Myocyte (in vitro differentiated cells): ENCODE measurements around the gene GALNT17. TPM values are rescaled to one million over a fixed set of nuclear protein-coding genes. Genes with fewer than 3 reads are reported as not detected.
"Not testable (repeated sequence)": the region's sequence is repeated elsewhere in the genome, so short reads cannot be mapped to it uniquely, and the experiment has no call there.

ENCODE experiments used
- DNase-seq: peaks from one replicate; pipeline ENCODE4 v3.0.0-alpha.2; 2012; ENCODE audit warnings: low read depth
- total RNA-seq: library from RNA; depleted of rRNA; stranded (reverse); fragments of >200 nt; gene quantifications from 2 replicates; pipeline ENCODE4 v1.2.3, GENCODE V29; 2014

The GALNT17 gene
- total RNA-seq, 1 donor from 2014 or later, result 3.5 TPM

DNA sequence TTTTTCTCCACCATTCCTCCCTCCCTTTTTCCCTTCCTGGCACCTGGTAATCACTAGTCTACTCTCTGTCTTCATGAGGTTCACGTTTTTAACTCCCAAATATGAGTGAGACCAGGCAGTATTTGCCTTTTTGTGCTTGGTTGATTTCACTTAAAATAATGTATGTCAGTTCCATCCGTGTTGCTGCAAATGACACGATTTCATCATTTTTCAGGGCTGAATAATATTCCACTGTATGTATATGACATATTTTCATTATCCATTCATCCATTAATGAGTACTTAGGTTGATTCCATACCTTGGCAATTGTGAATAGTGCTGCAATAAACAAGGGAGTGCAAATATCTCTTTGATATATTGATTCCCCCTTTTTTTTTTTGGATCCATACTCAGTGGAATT lies 25.8 kb downstream of the GALNT17 start:
- no peak for DNase-seq

DNA sequence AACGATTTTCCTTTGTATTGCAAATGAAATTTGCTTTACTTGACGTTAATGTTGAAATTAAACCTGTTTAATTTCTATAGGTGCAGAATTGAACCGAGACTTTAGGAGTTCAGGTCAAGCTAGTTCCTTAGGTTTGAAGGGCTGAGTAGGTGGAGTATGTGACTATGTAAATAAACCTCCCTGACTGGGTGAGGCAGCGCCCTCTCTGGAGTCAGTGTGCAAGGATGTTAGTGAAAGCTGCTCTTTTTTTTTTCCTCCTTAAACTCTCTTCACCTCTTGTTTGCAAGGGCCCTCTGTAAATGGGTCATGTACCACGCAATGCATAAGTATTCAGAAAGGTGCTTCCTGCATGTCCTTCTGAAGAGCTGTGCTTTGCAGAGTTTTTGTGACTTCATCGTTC lies 33.8 kb downstream of the GALNT17 start:
- no peak for DNase-seq

DNA sequence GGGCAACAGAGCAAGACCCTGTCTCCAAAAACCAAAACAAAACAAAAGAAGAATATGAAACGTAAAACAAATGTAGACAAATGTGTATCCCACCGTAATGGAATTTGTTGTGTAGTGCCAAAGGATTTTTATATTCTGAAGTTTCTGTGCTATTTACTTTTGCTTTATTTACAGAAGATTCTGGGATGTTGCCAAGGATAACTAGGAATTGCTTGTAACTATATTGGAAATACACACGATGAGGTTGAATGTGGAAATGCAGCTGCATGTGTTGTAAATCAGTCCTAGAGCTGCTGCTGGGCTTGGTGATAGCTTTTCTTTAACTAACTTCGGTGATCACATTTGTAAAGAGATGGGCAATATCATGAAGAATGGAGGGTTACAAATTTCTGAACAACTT lies 39.5 kb downstream of the GALNT17 start:
- no peak for DNase-seq

DNA sequence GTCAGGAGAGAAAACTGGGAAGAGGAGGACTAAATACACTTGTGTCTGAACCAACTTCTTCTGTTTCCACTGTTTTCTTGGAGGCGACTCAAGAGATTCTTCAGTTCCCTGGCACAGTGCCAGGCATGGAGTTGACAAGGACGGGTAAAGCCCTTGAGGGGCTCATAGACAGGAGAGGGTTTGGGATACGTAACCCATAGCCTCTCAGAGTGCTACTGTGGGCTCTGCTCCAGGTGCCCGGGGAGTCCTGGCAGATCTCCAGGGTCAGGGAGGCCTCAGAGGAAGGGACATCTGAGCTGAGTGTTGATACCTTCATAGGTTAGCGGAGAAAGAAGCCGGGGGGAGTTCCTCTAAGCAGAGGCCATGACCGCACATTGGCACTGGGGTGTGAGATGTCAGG lies 42.0 kb downstream of the GALNT17 start:
- peak; percentile 2 for DNase-seq

DNA sequence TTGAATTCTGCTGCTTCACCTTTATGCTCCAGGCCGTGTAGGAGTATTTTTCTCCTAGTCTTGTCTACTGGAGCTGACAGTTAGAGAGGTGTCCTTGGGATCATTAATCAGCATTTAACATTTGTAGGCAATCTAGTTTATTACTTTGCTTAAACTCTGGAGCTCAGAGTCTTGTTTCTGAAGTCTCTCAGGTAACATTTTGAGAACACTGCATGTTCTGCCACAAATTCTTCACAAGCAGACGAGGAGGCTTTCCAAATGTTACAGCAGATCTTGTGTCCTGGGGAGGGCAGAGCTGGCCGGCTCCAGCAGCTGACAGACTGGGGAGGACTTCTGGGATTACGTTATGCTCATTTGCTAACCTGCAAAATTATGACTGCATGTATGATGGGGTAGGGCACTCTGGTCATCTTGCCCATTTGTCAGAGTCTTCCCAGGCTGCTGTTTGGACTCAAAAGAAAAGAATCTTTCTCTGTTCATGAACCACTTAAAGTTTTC lies 50.5 kb downstream of the GALNT17 start:
- DNase-seq, result no peak

DNA sequence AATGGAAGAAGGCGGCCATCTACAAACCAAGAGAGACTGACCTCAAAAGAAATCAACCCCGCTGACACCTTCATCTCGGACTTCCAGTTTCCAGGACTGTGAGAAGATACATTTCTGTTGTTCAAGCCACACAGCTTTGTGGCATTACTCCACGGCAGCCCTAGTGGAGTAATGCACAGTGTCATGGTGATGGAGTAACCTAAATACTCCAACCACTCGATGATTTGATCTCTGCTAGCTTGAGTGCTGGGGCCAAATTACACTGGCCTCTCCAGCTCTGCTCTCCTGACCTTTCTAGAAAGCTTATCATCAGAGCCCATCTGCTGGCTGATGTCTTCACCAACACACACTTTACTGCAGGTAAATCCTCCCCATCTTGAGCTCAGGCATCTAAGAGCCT lies 52.2 kb downstream of the GALNT17 start:
- no peak for DNase-seq

DNA sequence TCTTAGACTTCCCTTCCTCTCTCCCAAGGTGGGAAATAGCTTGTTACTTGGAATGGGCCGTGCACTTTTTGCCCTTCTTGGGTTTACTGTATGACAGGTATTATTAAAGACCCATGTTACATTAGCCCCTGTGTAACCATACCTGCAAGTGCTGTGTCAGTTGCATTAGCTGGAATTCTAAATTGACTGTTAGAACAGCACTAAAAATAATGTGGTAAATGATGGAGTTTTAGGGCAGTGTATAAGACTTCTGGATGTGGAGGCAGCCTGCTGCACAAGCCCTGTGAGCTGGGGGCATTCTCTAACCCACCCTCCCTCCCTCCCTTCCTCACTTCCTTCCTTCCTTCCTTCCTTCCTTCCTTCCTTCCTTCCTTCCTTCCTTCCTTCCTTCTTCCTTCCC lies 52.7 kb downstream of the GALNT17 start:
- DNase-seq, result no peak

DNA sequence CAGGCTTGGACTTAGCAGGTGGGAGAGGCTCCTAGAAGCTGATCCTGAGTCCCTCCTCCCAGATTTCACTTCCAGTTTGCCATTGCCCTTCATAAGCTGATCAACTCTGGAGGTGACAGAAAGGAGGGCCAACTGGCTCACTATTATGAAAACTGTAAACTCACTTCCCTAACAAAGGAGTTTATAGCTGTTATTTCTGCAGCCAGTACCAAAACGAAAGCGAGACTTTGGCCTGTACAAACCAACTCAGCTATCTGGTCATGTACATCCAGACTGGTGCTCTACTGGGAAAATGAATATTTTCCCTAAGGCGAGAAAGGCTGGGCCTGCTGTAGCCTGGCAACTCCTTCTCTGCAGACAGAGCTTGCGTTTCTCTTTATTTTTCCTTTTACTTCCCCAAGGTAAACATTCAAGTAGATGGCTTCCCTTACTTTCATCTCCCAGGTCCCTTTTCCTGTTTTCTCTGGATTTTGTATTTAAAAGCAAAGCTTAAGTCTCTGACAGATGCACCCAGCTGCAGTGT lies 54.7 kb downstream of the GALNT17 start:
- DNase-seq, result no peak

DNA sequence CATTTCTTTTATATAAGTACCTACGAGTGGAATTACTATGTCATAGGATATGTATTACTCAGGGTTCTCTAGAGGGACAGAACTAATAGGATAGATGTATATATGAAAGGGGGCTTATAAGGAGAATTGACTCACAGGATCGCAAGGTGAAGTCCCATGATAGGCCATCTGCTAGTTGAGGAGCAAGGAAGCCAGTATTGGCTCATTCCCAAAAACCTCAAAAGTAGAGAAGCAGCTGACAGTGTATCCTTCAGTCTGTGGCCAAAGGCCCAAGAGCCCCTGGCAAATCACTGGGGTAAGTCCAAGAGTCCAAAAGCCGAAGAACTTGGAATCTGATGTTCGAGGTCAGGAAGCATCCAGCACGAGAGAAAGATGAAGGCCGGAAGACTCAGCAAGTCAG lies 59.8 kb downstream of the GALNT17 start:
- DNase-seq, result no peak

DNA sequence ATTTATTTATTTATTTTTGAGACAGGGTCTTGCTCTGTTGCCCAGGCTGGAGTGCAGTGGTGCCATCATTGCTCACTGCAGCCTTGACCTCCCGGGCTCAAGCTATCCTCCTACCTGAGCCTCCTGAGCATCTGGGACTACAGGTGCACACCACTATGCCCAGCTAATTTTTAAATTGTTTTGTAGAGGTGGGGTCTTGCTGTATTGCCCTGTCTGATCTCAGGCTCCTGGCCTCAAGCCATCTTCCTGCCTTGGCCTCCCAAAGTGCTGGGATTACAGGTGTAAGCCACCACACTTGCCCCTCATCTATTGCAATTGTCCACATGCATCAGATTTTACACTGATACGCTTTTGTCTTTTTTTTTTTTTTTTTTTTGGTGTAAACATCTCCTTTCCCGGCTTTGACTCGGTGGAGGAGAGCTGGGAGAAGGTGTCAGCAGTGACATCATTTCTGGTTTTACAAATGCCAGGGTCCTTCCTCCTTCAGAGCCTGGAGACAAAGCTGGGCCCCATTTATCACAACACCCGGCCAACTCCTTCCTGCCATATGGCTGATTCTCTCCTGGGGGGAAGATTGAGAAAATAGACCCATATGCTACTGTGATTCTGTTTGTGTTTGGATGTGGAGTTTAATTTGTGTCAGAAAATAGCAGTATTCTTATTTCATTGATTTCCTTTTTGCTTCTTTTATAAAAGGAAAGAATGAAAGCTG lies 61.3 kb downstream of the GALNT17 start:
- DNase-seq, result no peak

DNA sequence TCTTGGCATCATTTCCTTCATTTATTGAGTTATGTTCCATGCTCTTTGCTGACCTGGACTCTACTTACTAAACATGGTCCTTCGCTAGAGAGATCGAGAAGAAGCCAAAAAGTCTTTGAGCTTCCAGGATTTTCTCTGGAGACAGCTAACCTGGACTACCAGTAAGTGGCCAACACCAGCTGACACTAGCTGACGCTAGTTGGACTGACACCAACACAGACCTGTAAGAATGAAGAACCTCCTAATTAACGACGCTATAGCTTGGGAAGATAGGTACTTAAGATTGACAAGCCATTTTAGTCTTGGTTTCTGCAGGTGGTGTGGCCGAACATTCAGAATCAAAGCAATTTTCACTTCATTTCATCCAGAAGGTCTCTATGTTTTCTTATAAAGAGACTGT lies 66.4 kb downstream of the GALNT17 start:
- DNase-seq, result no peak

DNA sequence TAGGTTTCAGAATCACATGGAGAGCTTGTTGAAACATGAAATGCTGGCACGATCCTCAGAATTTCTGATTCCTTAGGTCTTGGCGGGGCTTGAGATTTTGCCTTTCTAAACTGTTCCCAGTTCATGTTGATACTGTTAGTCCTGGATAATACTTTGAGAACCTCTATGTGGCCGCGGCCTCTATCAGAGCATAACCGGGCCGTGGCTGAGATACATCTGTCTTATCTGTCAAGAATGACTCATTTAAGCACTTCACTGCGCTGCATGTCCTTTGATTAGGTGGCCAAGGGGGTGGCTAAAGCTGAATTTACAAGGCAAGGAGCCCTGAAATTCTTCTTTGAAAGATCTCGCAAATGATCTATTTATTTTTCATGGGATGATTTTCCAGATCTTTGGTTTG lies 66.9 kb downstream of the GALNT17 start:
- DNase-seq, result no peak

DNA sequence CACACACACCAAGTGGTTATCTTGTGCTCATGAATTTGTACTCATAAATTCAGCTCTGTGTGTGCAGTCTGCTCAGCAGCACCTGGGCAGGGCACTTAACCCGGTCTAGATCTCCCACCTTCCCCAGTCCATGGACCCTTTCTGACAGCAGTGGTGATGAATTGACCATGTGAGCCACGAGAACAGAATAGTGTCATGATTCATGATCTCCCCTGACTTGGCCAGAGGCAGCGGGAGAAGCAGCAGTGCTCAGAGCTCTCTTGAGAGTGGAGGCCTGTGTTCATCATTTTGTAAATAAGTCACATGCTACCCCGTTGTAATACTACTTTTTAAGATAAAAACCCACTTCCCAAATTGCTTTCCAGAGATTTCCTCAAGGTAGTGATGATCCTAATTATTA lies 74.2 kb downstream of the GALNT17 start:
- DNase-seq, result no peak

DNA sequence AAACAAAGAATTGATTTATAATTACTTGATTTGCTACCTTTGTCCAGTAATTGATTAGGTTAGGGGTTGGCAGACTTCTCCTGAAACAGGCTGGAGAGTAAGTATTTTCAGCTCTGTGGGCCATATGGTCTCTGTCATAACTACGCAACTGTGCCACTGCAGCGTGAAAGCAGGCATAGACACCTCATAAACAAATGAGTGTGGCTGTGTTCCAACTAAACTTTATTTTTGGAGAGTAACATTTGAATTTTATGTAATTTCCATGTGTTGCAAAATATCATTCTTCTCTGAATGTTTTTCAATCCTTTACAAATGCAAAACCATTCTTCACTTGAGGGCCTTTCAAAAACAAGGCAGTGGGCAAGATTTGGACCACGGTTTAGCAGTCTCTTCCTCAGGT lies 76.9 kb downstream of the GALNT17 start:
- DNase-seq, result no peak

DNA sequence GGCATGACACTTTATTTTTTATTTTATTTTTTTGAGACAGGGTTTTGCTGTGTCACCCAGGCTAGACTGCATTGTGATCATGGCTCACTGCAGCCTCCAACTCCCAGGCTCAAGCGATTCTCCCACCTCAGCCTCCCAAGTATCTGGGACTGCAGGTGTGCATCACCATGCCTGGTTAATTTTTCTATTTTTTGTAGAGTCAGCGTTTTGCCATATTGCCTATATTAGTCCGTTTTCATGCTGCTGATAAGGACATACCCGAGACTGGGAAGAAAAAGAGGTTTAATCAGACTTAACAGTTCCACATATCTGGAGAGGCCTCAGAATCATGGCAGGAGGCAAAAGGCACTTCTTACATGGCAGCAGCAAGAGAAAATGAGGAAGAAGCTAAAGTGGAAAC lies 77.5 kb downstream of the GALNT17 start:
- not testable (repeated sequence) for DNase-seq

DNA sequence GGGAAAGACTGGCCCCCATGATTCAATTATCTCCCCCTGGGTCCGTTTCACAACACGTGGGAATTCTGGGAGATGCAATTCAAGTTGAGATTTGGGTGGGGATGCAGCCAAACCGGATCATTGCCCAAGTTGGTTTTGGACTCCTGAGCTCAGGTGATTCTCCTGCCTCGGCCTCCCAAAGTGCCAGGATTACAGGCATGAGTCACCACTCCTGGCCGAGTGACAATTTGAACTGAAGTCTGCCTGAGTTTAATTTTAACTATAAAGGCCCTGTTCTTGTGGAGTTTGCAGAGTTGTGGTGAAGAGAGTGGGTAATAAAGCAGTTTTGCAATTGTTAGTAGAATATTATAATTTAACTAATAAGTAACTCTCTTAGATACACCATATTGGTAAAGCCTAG lies 78.3 kb downstream of the GALNT17 start:
- no peak for DNase-seq

DNA sequence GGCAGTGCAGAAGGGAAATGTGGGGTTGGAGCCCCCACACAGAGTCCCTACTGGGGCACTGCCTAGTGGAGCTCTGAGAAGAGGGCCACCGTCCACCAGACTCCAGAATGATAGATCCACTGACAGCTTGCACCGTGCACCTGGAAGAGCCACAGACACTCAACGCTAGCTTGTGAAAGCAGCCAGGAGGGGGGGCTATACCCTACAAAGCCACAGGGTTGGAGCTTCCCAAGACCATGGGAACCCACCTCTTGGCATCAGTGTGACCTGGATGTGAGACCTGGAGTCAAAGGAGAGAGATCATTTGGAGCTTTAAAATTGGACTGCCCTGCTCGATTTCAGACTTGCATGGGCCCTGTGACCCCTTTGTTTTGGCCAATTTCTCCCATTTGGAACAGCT lies 80.5 kb downstream of the GALNT17 start:
- not testable (repeated sequence) for DNase-seq

DNA sequence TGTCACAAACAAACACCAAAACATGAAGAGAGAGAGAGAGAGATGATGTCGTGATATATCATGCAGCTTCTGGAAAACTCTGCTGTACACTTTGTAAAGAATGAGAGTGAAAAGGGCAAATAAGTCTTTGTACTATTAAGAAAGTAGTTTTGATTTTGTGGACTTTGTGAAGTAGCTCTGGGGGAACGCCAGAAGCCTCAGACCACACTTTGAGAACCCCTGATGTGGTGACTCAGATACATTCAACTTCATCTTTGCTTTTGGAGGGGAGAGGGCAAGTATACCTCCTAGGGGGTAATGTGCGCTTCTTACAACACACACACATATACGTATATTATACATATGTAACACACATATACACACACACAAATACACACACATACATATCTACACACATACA lies 84.3 kb downstream of the GALNT17 start:
- no peak for DNase-seq

DNA sequence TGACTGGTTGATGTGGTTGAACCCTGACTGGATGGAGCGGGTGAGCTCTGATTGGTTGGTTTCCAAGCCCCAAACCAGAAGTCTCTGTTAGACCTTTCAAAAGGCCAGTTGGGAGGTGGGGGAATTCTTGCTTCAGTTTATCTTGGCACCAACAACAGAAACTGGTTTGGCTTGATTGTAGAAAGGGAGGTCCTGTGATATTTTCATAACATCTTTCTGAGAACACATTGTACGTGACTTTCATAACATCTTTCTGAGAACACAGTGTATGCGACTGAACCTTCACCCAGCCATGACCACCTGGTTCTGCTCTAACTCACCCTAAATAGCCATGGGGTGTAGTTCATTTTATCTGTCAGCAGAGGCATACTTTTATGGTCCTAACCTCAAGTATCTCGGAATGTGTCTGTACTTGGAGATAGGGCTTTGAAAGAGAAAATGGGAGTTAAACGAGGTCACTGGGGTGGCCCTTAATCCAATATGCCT lies 88.3 kb downstream of the GALNT17 start:
- no peak for DNase-seq

DNA sequence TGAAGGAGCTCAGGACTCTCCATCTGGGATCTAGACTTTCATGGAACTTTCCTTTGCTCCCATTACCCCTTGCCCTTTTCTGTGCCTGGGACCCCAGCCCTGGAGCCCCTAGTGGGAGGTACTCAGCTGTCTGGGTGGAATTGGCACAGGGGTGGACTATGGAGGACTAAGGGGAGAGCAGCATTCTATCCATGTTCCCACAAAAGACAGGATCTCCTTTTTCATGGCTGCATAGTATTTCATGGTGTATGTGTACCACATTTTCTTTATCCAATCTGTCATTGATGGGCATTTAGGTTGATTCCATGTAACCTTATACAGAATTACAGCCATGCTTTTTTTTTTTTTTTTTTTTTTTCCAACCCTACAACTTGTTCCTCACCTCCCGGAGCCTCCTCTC lies 89.1 kb downstream of the GALNT17 start:
- DNase-seq, result no peak

DNA sequence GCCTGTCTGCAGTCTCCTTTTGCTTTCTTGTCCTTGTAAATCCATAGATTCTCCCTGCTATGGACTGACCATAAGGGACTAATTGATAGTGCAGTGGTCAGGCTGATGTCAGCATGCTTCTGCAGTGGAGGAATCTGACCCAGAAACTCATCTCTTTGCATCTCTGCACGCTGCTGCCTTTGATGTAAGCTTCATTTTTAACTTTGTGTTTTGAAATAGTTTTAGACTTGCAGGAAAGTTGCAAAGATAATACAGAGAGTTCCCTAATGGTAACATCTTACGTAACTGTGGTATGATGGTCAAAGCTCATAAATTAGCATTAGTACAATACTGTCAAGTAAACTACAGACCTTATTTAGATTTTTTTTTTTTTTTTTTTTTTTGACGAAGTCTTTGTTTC lies 89.6 kb downstream of the GALNT17 start:
- no peak for DNase-seq

DNA sequence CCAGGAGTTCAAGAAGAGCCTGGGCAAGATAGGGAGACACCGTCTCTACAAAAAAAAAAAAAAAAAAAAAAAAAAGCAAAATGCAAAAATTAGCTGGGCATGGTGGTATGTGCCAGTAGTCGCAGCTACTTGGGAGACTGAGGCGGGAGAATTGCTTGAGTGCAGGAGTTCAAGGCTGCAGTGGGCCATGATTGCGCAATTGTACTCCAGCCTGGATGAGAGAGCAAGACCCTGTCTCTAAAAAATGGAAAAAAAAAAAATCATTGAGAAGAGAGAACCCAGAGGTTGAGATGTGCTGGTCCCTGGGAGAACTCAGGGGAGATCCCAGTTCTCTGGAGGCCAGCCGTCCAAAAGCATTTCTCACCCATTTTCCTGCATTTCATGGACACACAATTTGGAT lies 95.2 kb downstream of the GALNT17 start:
- DNase-seq, result no peak

DNA sequence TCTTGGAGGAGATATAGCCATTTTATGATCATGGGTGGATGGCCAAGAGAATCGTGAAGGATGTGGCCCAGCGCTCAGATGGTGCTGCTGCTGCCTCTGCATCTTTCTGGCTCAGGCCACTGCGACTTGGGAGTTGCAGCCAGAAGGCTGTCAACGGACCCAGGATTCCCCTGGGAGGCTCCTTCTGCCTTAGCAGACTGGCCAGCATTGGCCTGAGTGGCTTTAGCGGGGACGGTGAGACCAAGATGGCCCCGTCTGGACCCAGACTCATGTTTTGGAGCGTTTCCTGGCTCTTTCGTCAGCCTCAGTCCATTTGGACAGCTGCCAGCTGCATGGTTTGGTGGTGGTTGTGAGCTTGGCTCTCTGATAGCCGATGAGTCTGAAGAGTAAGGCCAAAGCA lies 97.2 kb downstream of the GALNT17 start:
- no peak for DNase-seq
